OCI-LY3 (cell line): ENCODE data around the gene PASD1.
"Not testable (repeated sequence)": the region's sequence is repeated elsewhere in the genome, so short reads cannot be mapped to it uniquely, and the experiment has no call there.

Source experiments
- H2AFZ ChIP-seq: fragments of 200-600, 300-600 bp; shearing (Covaris generic); 2 replicates; pipeline ENCODE4 v1.6.0; 2014; ENCODE audit warnings: antibody characterized with exemption, low read depth, low read length
- H3K27ac ChIP-seq: fragments of 200-600, 300-600 bp; sonication (generic); 2 replicates; pipeline ENCODE4 v1.5.1; 2014; ENCODE audit warnings: mild to moderate bottlenecking, low read length, moderate library complexity, mixed read lengths
- H3K27me3 ChIP-seq: fragments of 200-600, 300-600 bp; sonication (generic); 2 replicates; pipeline ENCODE4 v1.6.1; 2014; ENCODE audit warnings: low read depth, low read length, mixed read lengths
- H3K36me3 ChIP-seq: fragments of 200-600, 300-600 bp; sonication (generic); replicated peaks from 2 replicates; pipeline ENCODE3; 2014; ENCODE audit warnings: low read depth, low read length, mixed read lengths
- H3K4me1 ChIP-seq: fragments of 300-600, 200-600 bp; sonication (generic); 2 replicates; pipeline ENCODE4 v1.6.1; 2014; ENCODE audit warnings: low read length, mixed read lengths
- H3K4me2 ChIP-seq: fragments of 200-600, 300-600 bp; sonication (generic); 2 replicates; pipeline ENCODE4 v1.6.1; 2014; ENCODE audit warnings: low read length, mixed read lengths
- H3K4me3 ChIP-seq: fragments of 300-600, 200-600 bp; sonication (generic); 2 replicates; pipeline ENCODE4 v1.5.1; 2014; ENCODE audit warnings: antibody characterized with exemption, mild to moderate bottlenecking, low read length, moderate library complexity
- H3K79me2 ChIP-seq: fragments of 300-600, 200-600 bp; shearing (Covaris generic); 2 replicates; pipeline ENCODE4 v1.6.1; 2014; ENCODE audit warnings: mild to moderate bottlenecking, low read length, mixed read lengths
- H3K9ac ChIP-seq: fragments of 300-600, 200-600 bp; shearing (Covaris generic); 2 replicates; pipeline ENCODE4 v1.6.0; 2014; ENCODE audit warnings: mild to moderate bottlenecking, low read length, moderate library complexity
- H3K9me3 ChIP-seq: fragments of 200-600, 300-600 bp; shearing (Covaris generic); 2 replicates; pipeline ENCODE4 v1.6.1; 2014; ENCODE audit warnings: low read length, mixed read lengths; ENCODE audit not compliant: insufficient read depth
- H4K20me1 ChIP-seq: fragments of 200-600, 300-600 bp; sonication (generic); 2 replicates; pipeline ENCODE4 v1.6.1; 2016; ENCODE audit warnings: low read length, mixed read lengths; ENCODE audit not compliant: insufficient read depth
- CTCF ChIP-seq: fragments of 200-600, 300-600 bp; sonication (generic); IDR thresholded peaks from 2 replicates; pipeline ENCODE4 v1.5.1; 2014; ENCODE audit warnings: antibody characterized with exemption, low read length, low read depth
- EZH2phosphoT487 ChIP-seq: fragments of 200-600 bp; shearing (Covaris generic); IDR thresholded peaks from 2 replicates; pipeline ENCODE4 v1.6.1; 2018; ENCODE audit warnings: antibody characterized with exemption, mixed run types, low read depth

Gene PASD1

DNA sequence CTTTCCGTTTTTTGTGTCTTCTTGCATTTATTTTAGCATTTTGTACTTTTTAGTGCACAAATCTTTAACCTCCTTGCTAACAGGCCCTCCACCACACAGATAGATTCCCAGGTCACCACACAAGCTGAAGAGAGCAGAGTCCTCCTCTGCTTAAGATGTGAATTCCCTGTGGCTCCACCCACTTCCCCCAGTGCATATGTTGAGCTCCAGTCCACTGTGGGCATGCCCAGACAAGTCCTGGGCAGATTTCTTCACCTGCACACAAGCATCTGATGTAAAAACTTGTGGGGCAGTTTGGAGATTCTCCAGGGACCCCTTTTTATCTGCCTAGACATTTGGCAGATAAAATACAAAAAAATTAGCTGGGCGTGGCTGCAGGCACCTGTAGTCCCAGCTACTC, 19.8 kb upstream of the PASD1 start:
- no peak overlapping the region for H3K27ac ChIP-seq
- no peak overlapping the region for H3K4me3 ChIP-seq
- TF ChIP-seq EZH2phosphoT487 (no peak), CTCF (no peak)
- no peaks in the 10 kb centered on the region for H3K27me3 ChIP-seq
- no peaks in the 10 kb centered on the region for H3K9me3 ChIP-seq
- no peaks in the 10 kb centered on the region for H4K20me1 ChIP-seq
- no peak overlapping the region for H3K4me2 ChIP-seq
- no peak overlapping the region for H2AFZ ChIP-seq
- no peaks in the 10 kb centered on the region for H3K4me1 ChIP-seq
- H3K9ac ChIP-seq: no peak overlapping the region
- no peaks in the 10 kb centered on the region for H3K36me3 ChIP-seq
- H3K79me2 ChIP-seq: no peaks in the 10 kb centered on the region

DNA sequence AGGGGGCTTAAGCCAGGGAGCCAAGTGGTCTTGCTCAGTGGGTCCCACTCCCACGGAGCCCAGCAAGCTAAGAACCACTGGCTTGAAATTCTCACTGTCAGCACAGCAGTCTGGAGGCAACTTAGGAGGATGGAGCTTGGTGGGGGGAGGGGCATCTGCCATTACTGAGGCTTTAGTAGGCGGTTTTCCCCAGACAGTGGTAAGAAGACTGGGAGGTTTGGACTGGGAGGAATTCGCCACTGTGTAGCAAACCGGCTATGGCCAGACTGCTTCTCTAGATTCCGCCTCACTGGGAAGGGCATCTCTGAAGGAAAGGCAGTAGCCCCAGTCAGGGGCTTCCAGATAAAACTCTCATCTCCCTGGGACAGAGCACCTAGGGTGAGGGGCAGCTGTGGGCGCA, 17.2 kb upstream of the PASD1 start:
- not testable (repeated sequence) for H2AFZ ChIP-seq, H3K36me3 ChIP-seq, H4K20me1 ChIP-seq

GRCh38 chrX:151551176-151551575, 12.3 kb upstream of the PASD1 start:
- not testable (repeated sequence) for H3K9me3 ChIP-seq, H3K4me2 ChIP-seq, H3K9ac ChIP-seq, H2AFZ ChIP-seq, H3K4me3 ChIP-seq, H3K79me2 ChIP-seq, H3K27me3 ChIP-seq, H3K36me3 ChIP-seq, H3K4me1 ChIP-seq, H3K27ac ChIP-seq, H4K20me1 ChIP-seq

More for the DNA sequence above, 17.2 kb upstream of the PASD1 start:
- not testable (repeated sequence) for H3K9ac ChIP-seq, H3K4me1 ChIP-seq, H3K27me3 ChIP-seq, H3K79me2 ChIP-seq, H3K4me2 ChIP-seq, H3K27ac ChIP-seq, H3K4me3 ChIP-seq, H3K9me3 ChIP-seq

- Histone ChIP-seq H3K4me1 (no peaks in the 10 kb centered on the region), H2AFZ (no peak overlapping the region), H3K9me3 (no peaks in the 10 kb centered on the region), H3K79me2 (no peaks in the 10 kb centered on the region), H4K20me1 (no peaks in the 10 kb centered on the region), H3K4me3 (no peak overlapping the region), H3K9ac (no peak overlapping the region), H3K4me2 (no peak overlapping the region), H3K36me3 (no peaks in the 10 kb centered on the region), H3K27ac (no peak overlapping the region), H3K27me3 (no peaks in the 10 kb centered on the region)
- TF ChIP-seq EZH2phosphoT487 (no peak), CTCF (no peak)
Measured at GRCh38 chrX:151552743-151553142, 10.7 kb upstream of the PASD1 start.

DNA sequence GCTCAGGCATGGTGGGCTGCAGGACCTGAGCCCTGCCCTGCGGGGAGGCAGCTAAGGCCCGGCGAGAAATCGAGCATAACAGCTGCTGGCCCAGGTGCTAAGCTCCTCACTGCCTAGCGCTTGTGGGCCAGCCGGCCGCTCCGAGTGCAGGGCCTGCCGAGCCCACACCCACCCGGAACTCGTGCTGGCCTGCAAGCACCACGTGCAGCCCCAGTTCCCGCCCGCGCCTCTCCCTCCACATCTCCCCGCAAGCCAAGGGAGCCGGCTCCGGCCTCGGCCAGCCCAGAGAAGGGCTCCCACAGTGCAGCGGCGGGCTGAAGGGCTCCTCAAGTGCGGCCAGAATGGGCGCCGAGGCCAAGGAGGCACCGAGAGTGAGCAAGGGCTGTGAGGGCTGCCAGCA, 8.2 kb upstream of the PASD1 start:
- H4K20me1 ChIP-seq, H3K27me3 ChIP-seq, H3K9ac ChIP-seq, H3K4me2 ChIP-seq, H3K4me1 ChIP-seq, H3K36me3 ChIP-seq, H3K9me3 ChIP-seq, H3K4me3 ChIP-seq, H3K79me2 ChIP-seq, H2AFZ ChIP-seq, H3K27ac ChIP-seq: not testable (repeated sequence)

DNA sequence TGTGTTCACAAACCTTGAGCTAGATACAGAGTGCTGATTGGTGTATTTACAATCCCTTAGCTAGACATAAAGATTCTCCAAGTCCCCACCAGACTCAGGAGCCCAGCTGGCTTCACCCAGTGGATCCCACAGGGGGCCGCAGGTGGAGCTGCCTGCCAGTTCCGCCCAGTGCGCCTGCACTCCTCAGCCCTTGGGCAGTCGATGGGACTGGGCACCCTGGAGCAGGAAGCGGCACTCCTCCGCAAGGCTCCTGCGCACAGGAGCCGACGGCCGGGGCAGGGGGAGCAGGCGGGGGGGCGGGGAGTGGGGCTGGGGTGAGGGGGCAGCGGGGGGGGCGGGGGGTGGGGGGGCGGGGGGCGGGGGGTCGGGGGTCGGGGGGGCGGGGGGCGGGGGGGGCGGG, 990 bp upstream of the PASD1 start:
- not testable (repeated sequence) for H3K27me3 ChIP-seq, H3K9me3 ChIP-seq, H3K9ac ChIP-seq, H3K36me3 ChIP-seq, H3K27ac ChIP-seq, H3K4me2 ChIP-seq, H3K4me1 ChIP-seq, H4K20me1 ChIP-seq, H3K79me2 ChIP-seq, H2AFZ ChIP-seq, H3K4me3 ChIP-seq

GRCh38 chrX:151563003-151563402, 472 bp upstream of the PASD1 start:
- H3K4me1 ChIP-seq, H2AFZ ChIP-seq, H3K79me2 ChIP-seq, H3K4me2 ChIP-seq, H3K9me3 ChIP-seq, H3K9ac ChIP-seq, H3K36me3 ChIP-seq, H3K27ac ChIP-seq, H3K4me3 ChIP-seq, H4K20me1 ChIP-seq, H3K27me3 ChIP-seq: not testable (repeated sequence)
